H9 (cell line): ENCODE data around the gene MIPEP. TPM values are rescaled to one million over a fixed set of nuclear protein-coding genes. Genes with fewer than 3 reads are reported as not detected.

Source experiments
- DNase-seq: peaks from one replicate; pipeline ENCODE4 v3.0.0-alpha.2; 2017
- H2AFZ ChIP-seq: one replicate; pipeline ENCODE4 v1.6.1; 2013; ENCODE audit warnings: mild to moderate bottlenecking, low read length, control low read depth, moderate library complexity
- H2AK5ac ChIP-seq: 2 replicates; pipeline ENCODE4 v1.6.1; 2013; ENCODE audit warnings: low read length, control low read depth, mixed read lengths; ENCODE audit not compliant: insufficient read length
- H2BK120ac ChIP-seq: one replicate; pipeline ENCODE4 v1.6.1; 2013; ENCODE audit warnings: low read depth, mild to moderate bottlenecking, low read length, control low read depth, inconsistent platforms; ENCODE audit not compliant: poor library complexity, severe bottlenecking
- H2BK12ac ChIP-seq: 2 replicates; pipeline ENCODE4 v1.6.1; 2013; ENCODE audit warnings: low read length, control low read depth, mixed read lengths, low read depth; ENCODE audit not compliant: insufficient read length
- H2BK15ac ChIP-seq: 2 replicates; pipeline ENCODE4 v1.6.1; 2013; ENCODE audit warnings: low read depth, low read length, control low read depth
- H2BK20ac ChIP-seq: one replicate; pipeline ENCODE4 v1.6.1; 2013; ENCODE audit warnings: low read depth, mild to moderate bottlenecking, low read length, control low read depth, inconsistent platforms; ENCODE audit not compliant: poor library complexity, severe bottlenecking
- H2BK5ac ChIP-seq: 2 replicates; pipeline ENCODE4 v1.6.1; 2013; ENCODE audit warnings: low read length, control low read depth, mixed read lengths; ENCODE audit not compliant: insufficient read length
- H3K14ac ChIP-seq: 2 replicates; pipeline ENCODE4 v1.6.1; 2013; ENCODE audit warnings: low read length, control low read depth; ENCODE audit not compliant: insufficient read depth
- H3K18ac ChIP-seq: 2 replicates; pipeline ENCODE4 v1.6.1; 2013; ENCODE audit warnings: low read depth, mild to moderate bottlenecking, mixed read lengths, low read length, control low read depth; ENCODE audit not compliant: insufficient read length
- H3K23ac ChIP-seq: 2 replicates; pipeline ENCODE4 v1.6.1; 2013; ENCODE audit warnings: low read length, control low read depth, mixed read lengths, low read depth; ENCODE audit not compliant: insufficient read length
- H3K23me2 ChIP-seq: 2 replicates; pipeline ENCODE4 v1.6.1; 2013; ENCODE audit warnings: low read depth, mild to moderate bottlenecking, mixed read lengths, low read length, control low read depth; ENCODE audit not compliant: insufficient read length, poor library complexity, severe bottlenecking
- H3K27ac ChIP-seq: 2 replicates; pipeline ENCODE4 v1.5.1; 2013; ENCODE audit warnings: low read length, control low read depth, mixed read lengths, low read depth; ENCODE audit not compliant: insufficient read length
- H3K27me3 ChIP-seq: 2 replicates; pipeline ENCODE4 v1.6.1; 2013; ENCODE audit warnings: low read length, control low read depth, inconsistent platforms; ENCODE audit not compliant: insufficient read depth
- H3K4ac ChIP-seq: 2 replicates; pipeline ENCODE4 v1.6.1; 2013; ENCODE audit warnings: low read depth, mild to moderate bottlenecking, control low read depth, inconsistent platforms, low read length, moderate library complexity
- H3K4me1 ChIP-seq: 2 replicates; pipeline ENCODE4 v1.6.1; 2013; ENCODE audit warnings: low read length, control low read depth, inconsistent platforms; ENCODE audit not compliant: insufficient read depth
- H3K4me2 ChIP-seq: 2 replicates; pipeline ENCODE4 v1.6.1; 2013; ENCODE audit warnings: low read length, control low read depth, mixed read lengths; ENCODE audit not compliant: insufficient read length, insufficient read depth
- H3K56ac ChIP-seq: 2 replicates; pipeline ENCODE4 v1.6.1; 2013; ENCODE audit warnings: low read depth, mild to moderate bottlenecking, mixed read lengths, low read length, control low read depth; ENCODE audit not compliant: insufficient read length
- H3K79me1 ChIP-seq: 2 replicates; pipeline ENCODE4 v1.6.1; 2013; ENCODE audit warnings: low read depth, mild to moderate bottlenecking, moderate library complexity, low read length, control low read depth, inconsistent platforms; ENCODE audit not compliant: insufficient read depth, poor library complexity, severe bottlenecking
- H3K79me2 ChIP-seq: 2 replicates; pipeline ENCODE4 v1.6.1; 2013; ENCODE audit warnings: low read length, control low read depth, inconsistent platforms; ENCODE audit not compliant: insufficient read depth
- H3K9ac ChIP-seq: 2 replicates; pipeline ENCODE4 v1.6.1; 2013; ENCODE audit warnings: low read length, control low read depth, mixed read lengths; ENCODE audit not compliant: insufficient read length; ENCODE audit errors: extremely low read depth
- H3K9me3 ChIP-seq: one replicate; pipeline ENCODE4 v1.6.1; 2013; ENCODE audit warnings: low read depth, low read length, inconsistent platforms; ENCODE audit not compliant: control insufficient read depth
- H3T11ph ChIP-seq: one replicate; pipeline ENCODE4 v1.6.1; 2013; ENCODE audit warnings: mild to moderate bottlenecking, low read length, control low read depth, inconsistent platforms
- H4K20me1 ChIP-seq: one replicate; pipeline ENCODE4 v1.6.1; 2013; ENCODE audit not compliant: control insufficient read depth, insufficient read length, insufficient read depth
- H4K5ac ChIP-seq: 2 replicates; pipeline ENCODE4 v1.6.1; 2013; ENCODE audit warnings: low read depth, mild to moderate bottlenecking, mixed read lengths, low read length, control low read depth; ENCODE audit not compliant: insufficient read length
- H4K8ac ChIP-seq: replicated peaks from 2 replicates; pipeline ENCODE4 v1.6.1; 2013; ENCODE audit warnings: low read length, control low read depth, mixed read lengths, low read depth; ENCODE audit not compliant: insufficient read length
- H4K91ac ChIP-seq: 2 replicates; pipeline ENCODE4 v1.6.1; 2013; ENCODE audit warnings: low read depth, mild to moderate bottlenecking, moderate library complexity, mixed read lengths, low read length, control low read depth; ENCODE audit not compliant: insufficient read length
- H3K27ac Mint-ChIP-seq, 3 experiments: 2 replicates in 2 of 3; 3 replicates in 1 of 3; pipeline ENCODE4 v1.8.0; 2020 to 2021; ENCODE audit warnings: mixed read lengths in 3 of 3, mild to moderate bottlenecking in 1 of 3, moderate library complexity in 1 of 3
- H3K27me3 Mint-ChIP-seq: 2 replicates; pipeline ENCODE4 v1.8.0; 2021; ENCODE audit warnings: low read depth, mild to moderate bottlenecking, moderate library complexity, mixed read lengths
- H3K36me3 Mint-ChIP-seq, 3 experiments: 2 replicates in 2 of 3; 3 replicates in 1 of 3; pipeline ENCODE4 v1.8.0; 2020 to 2021; ENCODE audit warnings: low read depth in 3 of 3, mixed read lengths in 3 of 3; ENCODE audit not compliant: insufficient read depth in 1 of 3
- H3K4me1 Mint-ChIP-seq, 2 experiments: 2 replicates each; pipeline ENCODE4 v1.8.0; 2020; ENCODE audit warnings: mixed read lengths in 2 of 2
- H3K4me3 Mint-ChIP-seq, 2 experiments: 2 replicates in 1 of 2; 3 replicates in 1 of 2; pipeline ENCODE4 v1.8.0; 2020 to 2021; ENCODE audit warnings: mild to moderate bottlenecking in 2 of 2, mixed read lengths in 2 of 2, moderate library complexity in 1 of 2
- H3K9me3 Mint-ChIP-seq, 2 experiments: 2 replicates in 1 of 2; 3 replicates in 1 of 2; pipeline ENCODE4 v1.8.0; 2020; ENCODE audit warnings: mild to moderate bottlenecking in 2 of 2, mixed read lengths in 2 of 2, moderate library complexity in 1 of 2
- CTCF ChIP-seq: fragments of 200-600 bp; sonication (generic); conservative IDR thresholded peaks from 3 replicates; pipeline ENCODE4 v1.8.0; 2021; ENCODE audit warnings: antibody characterized with exemption, mild to moderate bottlenecking
- WGBS: extraction: QIAGEN DNeasy Blood & Tissue Kit; methylation state at CpG from one replicate; pipeline ENCODE4 v1.1.7; 2013; ENCODE audit warnings: missing lambda C conversion rate, low lambda C conversion rate, mixed read lengths; ENCODE audit not compliant: insufficient read length; ENCODE audit errors: extremely low coverage; 5-methylcytosine and 5-hydroxymethylcytosine counted together
- total RNA-seq: library from RNA; stranded (reverse); gene quantifications from 2 replicates; pipeline ENCODE4 v1.2.1, GENCODE V29; 2021

MIPEP gene
- total RNA-seq, 1 experiment from 2014 or later = 18.5 TPM

- Histone ChIP-seq H3T11ph (no peak overlapping the region), H3K27ac (no peak overlapping the region), H2BK12ac (peak overlapping the region; percentile 74), H3K23ac (no peak overlapping the region), H2BK5ac (no peak overlapping the region), H4K8ac (no peak overlapping the region), H4K5ac (no peak overlapping the region), H2AK5ac (no peak overlapping the region), H2AFZ (no peak overlapping the region), H3K4me2 (no peak overlapping the region), H4K20me1 (no peaks in the 10 kb centered on the region), H4K91ac (no peak overlapping the region), H3K18ac (no peak overlapping the region), H2BK15ac (no peak overlapping the region), H3K27me3 (no peaks in the 10 kb centered on the region), H3K14ac (no peak overlapping the region), H3K9me3 (no peaks in the 10 kb centered on the region), H2BK20ac (no peak overlapping the region), H3K4me1 (peaks cover 3% of the 10 kb centered on the region; the same call in 1 of the 2 replicates), H3K79me2 (no peaks in the 10 kb centered on the region), H3K79me1 (no peaks in the 10 kb centered on the region), H2BK120ac (no peak overlapping the region), H3K56ac (no peak overlapping the region), H3K4ac (no peak overlapping the region), H3K9ac (no peak overlapping the region), H3K23me2 (no peaks in the 10 kb centered on the region)
- Mint-ChIP-seq H3K9me3 (peaks cover 0 to 2% of the 10 kb centered on the region in 2 experiments; a peak in 2 of 5 replicates), H3K36me3 (peaks cover 0 to 4% (median 0%) of the 10 kb centered on the region in 3 experiments; a peak in 2 of 7 replicates), H3K4me3 (no peak overlapping the region), H3K27ac (peak overlapping the region in 2 of 3 experiments; percentile 16 to 29; a peak in 4 of 7 replicates), H3K4me1 (peaks cover 16 to 17% of the 10 kb centered on the region in 2 experiments), H3K27me3 (no peaks in the 10 kb centered on the region)
- no peak for TF ChIP-seq CTCF
- no CpG with 5 or more reads among the region's 5 CpGs for WGBS
- DNase-seq = no peak
Measured at GRCh38 chr13:23922005-23922932, 33.1 kb upstream of the MIPEP start.
